Measurements from ENCODE around the gene MRPL4.
"Not testable (repeated sequence)": the region's sequence is repeated elsewhere in the genome, so short reads cannot be mapped to it uniquely, and the experiment has no call there.

Gene MRPL4

GRCh38 chr19:10230861-10231611 lies 21.0 kb upstream of the MRPL4 start, which contains the start of gene S1PR2:
TSS of gene S1PR2 (minus strand) at chr19:10231331. CDS start at chr19:10224905, 6,426 bp downstream.
- DNase-seq = peak; percentile 65

- no peak for DNase-seq
These were observed 20.3 kb upstream of the MRPL4 start for GRCh38 chr19:10231612-10232228.

- no peak for DNase-seq
These were observed 18.1 kb upstream of the MRPL4 start for GRCh38 chr19:10233946-10234345.

GRCh38 chr19:10235003-10235402 lies 17.0 kb upstream of the MRPL4 start:
- DNase-seq = no peak

GRCh38 chr19:10235409-10235808 lies 16.6 kb upstream of the MRPL4 start:
- DNase-seq = not testable (repeated sequence)

GRCh38 chr19:10237702-10238101 lies 14.3 kb upstream of the MRPL4 start:
- no peak for DNase-seq

GRCh38 chr19:10238172-10238783 lies 13.7 kb upstream of the MRPL4 start:
- DNase-seq = no peak

- DNase-seq = not testable (repeated sequence)
These were observed 10.1 kb upstream of the MRPL4 start for GRCh38 chr19:10241826-10242449.

- no peak for DNase-seq
These were observed 8.4 kb upstream of the MRPL4 start for GRCh38 chr19:10243606-10244005.

- DNase-seq = no peak
These were observed 6.7 kb upstream of the MRPL4 start for GRCh38 chr19:10245189-10245939.

GRCh38 chr19:10246511-10246910 lies 5.5 kb upstream of the MRPL4 start:
- no peak for DNase-seq

- DNase-seq = no peak
These were observed 693 bp downstream of the MRPL4 start for GRCh38 chr19:10252707-10253106.

GRCh38 chr19:10254244-10254643 lies 2.2 kb downstream of the MRPL4 start:
- DNase-seq = no peak

GRCh38 chr19:10255358-10255757 lies 3.3 kb downstream of the MRPL4 start:
- DNase-seq = no peak

- no peak for DNase-seq
These were observed 4.5 kb downstream of the MRPL4 start for GRCh38 chr19:10256551-10256950.

GRCh38 chr19:10256970-10257615 lies 5.1 kb downstream of the MRPL4 start:
- no peak for DNase-seq

GRCh38 chr19:10258080-10258710 lies 6.2 kb downstream of the MRPL4 start:
- no peak for DNase-seq

- peak; percentile 91 for DNase-seq
These were observed 7.3 kb downstream of the MRPL4 start for GRCh38 chr19:10259162-10259905.

- DNase-seq = peak; percentile 36
These were observed 8.1 kb downstream of the MRPL4 start for GRCh38 chr19:10260141-10260584.

GRCh38 chr19:10262771-10263170 lies 10.8 kb downstream of the MRPL4 start:
- DNase-seq = no peak

GRCh38 chr19:10266706-10267105 lies 14.7 kb downstream of the MRPL4 start:
- no peak for DNase-seq
